Naive thymus-derived CD8-positive, alpha-beta T cell (primary cell): Measurements from ENCODE around the gene GMPPA. TPM values are rescaled to one million over a fixed set of nuclear protein-coding genes. Genes with fewer than 3 reads are reported as not detected.

Experiments
- ATAC-seq, 2 donors: fragments of 150-1000 bp; cut with Tn5 transposase in 1 of 2; sonication (Bioruptor Pico), chemical (Tn5 transposase) in 1 of 2; 1 replicate in 1 of 2; 2 replicates in 1 of 2; pipeline ENCODE4 v1.10.0; 2021; ENCODE audit warnings: mild to moderate bottlenecking in 2 of 2, moderate library complexity in 2 of 2
- POLR2A ChIA-PET: fragments of 350-600 bp; sonication (Branson Sonifier 250); formaldehyde crosslinking; loops from one replicate; lab custom pipeline; 2021; ENCODE audit warnings: antibody characterized with exemption; lab: Charles Lee
- DNase-seq, 10 donors: peaks; one replicate each; pipeline versions ENCODE4 v3.0.0 to v3.0.0-alpha.2; 2020 to 2022
- H3K27ac Mint-ChIP-seq, 10 donors: one replicate each; pipeline ENCODE4 v1.8.0; 2020 to 2022; ENCODE audit warnings: mild to moderate bottlenecking in 10 of 10, mixed read lengths in 10 of 10, moderate library complexity in 4 of 10, inconsistent platforms in 1 of 10
- H3K27me3 Mint-ChIP-seq, 5 donors: one replicate each; pipeline ENCODE4 v1.8.0; 2021 to 2022; ENCODE audit warnings: mixed read lengths in 5 of 5
- H3K36me3 Mint-ChIP-seq, 3 donors: one replicate each; pipeline ENCODE4 v1.8.0; 2020 to 2022; ENCODE audit warnings: mixed read lengths in 3 of 3, mild to moderate bottlenecking in 2 of 3, inconsistent platforms in 1 of 3
- H3K4me1 Mint-ChIP-seq, 4 donors: one replicate each; pipeline ENCODE4 v1.8.0; 2021 to 2022; ENCODE audit warnings: mixed read lengths in 4 of 4
- H3K4me3 Mint-ChIP-seq, 10 donors: one replicate each; pipeline ENCODE4 v1.8.0; 2020 to 2022; ENCODE audit warnings: mild to moderate bottlenecking in 10 of 10, mixed read lengths in 10 of 10, moderate library complexity in 6 of 10, inconsistent platforms in 1 of 10
- H3K9me3 Mint-ChIP-seq, 9 donors: one replicate each; pipeline ENCODE4 v1.8.0; 2020 to 2022; ENCODE audit warnings: mixed read lengths in 9 of 9, mild to moderate bottlenecking in 3 of 9, inconsistent platforms in 1 of 9, moderate library complexity in 1 of 9
- polyA plus RNA-seq, 3 donors: library from polyadenylated mRNA; unstranded; fragments of 300-500 nt; fragmentation: Illumina TruSeq; gene quantifications; one replicate each; pipeline ENCODE4 v1.2.3, GENCODE V29; 2021
- total RNA-seq, 8 experiments: library from RNA in 2 of 8; stranded (reverse) in 2 of 8; gene quantifications; one replicate each; pipeline ENCODE4 v1.2.3 and lab custom pipeline; 2021 to 2026

Gene GMPPA
- total and polyA plus RNA-seq, 5 experiments from 2014 or later = 12.1 to 26.9 (median 22.0) TPM

DNA sequence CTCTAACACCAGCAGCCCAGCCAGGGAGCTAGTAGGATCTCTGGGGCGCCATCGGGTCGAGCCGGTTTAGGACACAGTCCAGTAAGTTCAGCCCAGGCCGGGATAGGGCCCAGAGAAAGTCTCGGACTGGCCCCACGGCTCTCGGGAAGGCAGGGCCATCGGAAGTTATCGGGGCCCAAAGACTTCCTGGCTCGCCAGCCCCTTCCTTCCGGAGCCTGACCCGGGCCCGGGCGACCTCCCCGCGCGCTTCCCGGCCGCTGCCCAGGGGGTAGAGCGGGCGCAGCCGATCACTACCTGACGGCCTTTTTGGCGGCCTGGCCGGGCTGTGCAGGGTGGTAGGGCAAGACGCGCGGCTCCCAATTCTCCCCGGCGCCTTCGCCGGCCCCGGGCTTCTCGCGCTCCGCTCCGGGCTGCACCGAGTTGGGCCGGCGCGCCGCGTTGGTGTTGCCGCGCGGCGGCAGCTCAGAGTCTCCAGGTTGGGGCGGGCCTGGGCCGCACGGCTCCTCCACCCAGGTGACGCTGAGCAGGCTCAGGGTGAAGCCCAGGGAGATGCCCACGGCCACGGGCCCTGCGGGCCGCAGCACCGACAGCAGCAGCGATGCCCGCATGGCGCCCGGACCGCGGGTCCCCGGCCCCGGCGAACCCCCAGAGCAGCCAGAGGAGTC, 44.4 kb downstream of the GMPPA start:
- POLR2A ChIA-PET = interaction anchor here (0.9 to 1.3 kb wide), 4 partner anchors 17 to 337 kb away, joined by 3 to 4 read pairs (median 4); partner anchors contain the start of genes DNPEP and ZFAND2B
- DNase-seq = no peak

DNA sequence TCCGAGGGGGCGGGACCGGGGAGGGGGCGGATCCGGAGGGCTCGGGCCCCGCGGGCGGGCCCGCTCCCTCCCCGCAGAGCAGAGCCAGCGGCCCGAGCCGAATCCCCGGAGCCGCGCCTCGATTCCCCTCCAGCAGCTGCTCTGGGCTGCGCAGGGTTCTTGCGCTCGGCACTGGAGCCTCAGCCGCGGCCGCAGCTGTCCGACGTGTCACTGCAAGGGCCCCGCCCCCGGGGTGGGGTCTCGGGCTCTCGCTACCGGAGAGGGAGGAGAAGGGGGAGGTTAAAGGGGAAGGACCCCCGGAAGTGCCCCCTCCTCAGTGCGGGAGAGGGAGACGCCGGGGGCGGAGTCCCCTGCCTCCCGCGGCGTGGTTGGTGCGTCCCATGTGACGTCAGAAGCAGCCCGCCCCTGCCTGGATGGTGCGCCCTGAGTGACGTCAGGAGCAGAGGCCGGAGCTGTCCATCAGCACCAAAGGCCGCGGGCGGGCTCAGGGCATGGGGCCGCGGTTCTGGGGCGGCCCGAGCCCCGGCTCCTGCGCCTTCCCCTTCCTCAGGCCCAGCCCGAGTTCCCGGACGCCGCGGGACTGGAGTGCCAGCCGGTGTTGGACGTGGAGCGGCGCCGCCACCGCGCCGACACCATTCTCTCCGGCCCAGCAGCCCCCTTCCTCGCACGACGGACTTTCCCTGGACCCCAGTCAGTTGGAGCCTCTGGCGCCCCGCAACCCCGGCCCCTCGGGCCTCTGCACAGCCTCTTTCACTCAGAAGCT, 45.1 kb downstream of the GMPPA start, which contains the start of the genes CHPF and TMEM198:
Gene CHPF, minus strand, starts transcription at position 214 of the 763 bp plus-strand sequence. CDS start 271 bp downstream, outside the sequence.
Gene TMEM198, plus strand, starts transcription at position 433 of the 763 bp plus-strand sequence. CDS start 700 bp downstream, outside the sequence.
- Mint-ChIP-seq H3K4me3 (peak within 1 kb of the TSS; percentile 79 to 93 (median 85)), H3K27me3 (peaks cover 11 to 25% (median 17%) of the 10 kb centered on the region in 5 donors), H3K36me3 (no peaks in the 10 kb centered on the region), H3K4me1 (peaks cover 12 to 29% (median 23%) of the 10 kb centered on the region in 4 donors), H3K27ac (peak within 1 kb of the TSS; percentile 28 to 91 (median 76)), H3K9me3 (no peaks in the 10 kb centered on the region)
- DNase-seq (peak; percentile 79 to 95 (median 86)), ATAC-seq (peak; percentile 69 to 73)
- POLR2A ChIA-PET = interaction anchor here (0.8 to 0.9 kb wide), 3 partner anchors 102 to 337 kb away, joined by 3 to 4 read pairs (median 3); partner anchors contain the start of gene ZFAND2B

More for the DNA sequence above, 44.4 kb downstream of the GMPPA start:
- ATAC-seq = peak; percentile 60
- H3K27me3 Mint-ChIP-seq = peaks cover 7 to 18% (median 10%) of the 10 kb centered on the region in 5 donors
- peaks cover 12 to 29% (median 23%) of the 10 kb centered on the region in 4 donors for H3K4me1 Mint-ChIP-seq
- peak overlapping the region in 9 of 10 donors; percentile 1 to 91 (median 76) for H3K27ac Mint-ChIP-seq
- H3K4me3 Mint-ChIP-seq = peak overlapping the region; percentile 79 to 88 (median 84)
- no peaks in the 10 kb centered on the region for H3K36me3 Mint-ChIP-seq
- H3K9me3 Mint-ChIP-seq = no peaks in the 10 kb centered on the region

DNA sequence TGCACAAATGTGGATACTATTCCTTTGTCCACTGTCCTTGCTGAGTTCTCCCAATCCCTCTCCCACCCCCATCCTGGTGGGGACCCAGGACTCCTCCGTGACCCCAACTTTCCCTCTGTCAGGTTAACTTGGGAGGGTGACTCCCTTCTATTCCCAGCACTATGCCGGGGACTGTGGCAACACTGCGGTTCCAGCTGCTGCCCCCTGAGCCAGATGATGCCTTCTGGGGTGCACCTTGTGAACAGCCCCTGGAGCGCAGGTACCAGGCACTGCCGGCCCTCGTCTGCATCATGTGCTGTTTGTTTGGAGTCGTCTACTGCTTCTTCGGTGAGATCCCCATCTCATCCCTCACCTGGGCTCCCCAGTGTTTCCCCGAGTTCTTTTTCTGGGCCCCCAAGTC, 45.9 kb downstream of the GMPPA start:
- POLR2A ChIA-PET = interaction anchor here (0.6 kb wide), 1 partner anchor 43 kb away, joined by 4 read pairs; no protein-coding TSS in a partner anchor
- Mint-ChIP-seq H3K27ac (peak overlapping the region in 9 of 10 donors; percentile 29 to 91 (median 77)), H3K36me3 (no peaks in the 10 kb centered on the region), H3K4me1 (peaks cover 12 to 29% (median 23%) of the 10 kb centered on the region in 4 donors), H3K4me3 (peak overlapping the region; percentile 70 to 93 (median 84)), H3K27me3 (peaks cover 13 to 33% (median 20%) of the 10 kb centered on the region in 5 donors), H3K9me3 (no peaks in the 10 kb centered on the region)
- no peak for DNase-seq
- no peak for ATAC-seq

DNA sequence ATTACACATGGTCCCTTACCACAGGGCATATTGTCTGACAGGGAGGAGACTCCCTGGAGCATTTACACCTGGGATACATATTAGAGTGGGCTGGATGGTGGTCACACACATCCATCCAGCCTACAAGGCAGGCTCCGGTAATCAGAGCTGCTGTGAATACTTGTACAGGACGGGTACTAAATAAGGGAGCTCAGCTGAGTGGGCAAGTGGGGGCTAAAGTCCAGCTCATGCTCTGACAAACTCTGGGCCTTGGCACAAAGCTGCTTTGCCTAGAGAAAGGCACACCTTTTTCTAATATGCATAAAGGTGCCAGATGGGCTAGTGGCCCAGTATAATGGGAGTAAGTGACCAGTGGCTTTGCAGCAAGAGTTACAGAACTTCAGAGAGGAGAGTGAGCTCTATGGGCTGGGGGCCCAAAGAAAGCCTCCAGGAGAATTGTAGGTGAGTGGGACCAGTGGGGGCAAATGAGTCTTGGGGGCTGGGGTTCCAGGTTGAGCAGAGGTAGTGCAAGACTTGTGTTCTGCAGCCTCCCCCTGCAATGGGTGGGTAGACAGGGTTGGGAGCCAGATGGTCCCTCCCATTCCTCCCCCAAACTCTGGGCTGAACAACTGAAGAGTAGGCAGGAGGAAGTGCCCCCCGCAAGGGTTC, 46.7 kb downstream of the GMPPA start:
- Mint-ChIP-seq H3K4me3 (peak overlapping the region in 5 of 10 donors; percentile 20 to 87 (median 75)), H3K27ac (peak overlapping the region in 2 of 10 donors; percentile 33 to 58), H3K4me1 (peaks cover 12 to 29% (median 23%) of the 10 kb centered on the region in 4 donors), H3K27me3 (peaks cover 13 to 36% (median 20%) of the 10 kb centered on the region in 5 donors), H3K9me3 (no peaks in the 10 kb centered on the region), H3K36me3 (no peaks in the 10 kb centered on the region)
- DNase-seq = no peak
- ATAC-seq = no peak
- POLR2A ChIA-PET = no interaction called here

DNA sequence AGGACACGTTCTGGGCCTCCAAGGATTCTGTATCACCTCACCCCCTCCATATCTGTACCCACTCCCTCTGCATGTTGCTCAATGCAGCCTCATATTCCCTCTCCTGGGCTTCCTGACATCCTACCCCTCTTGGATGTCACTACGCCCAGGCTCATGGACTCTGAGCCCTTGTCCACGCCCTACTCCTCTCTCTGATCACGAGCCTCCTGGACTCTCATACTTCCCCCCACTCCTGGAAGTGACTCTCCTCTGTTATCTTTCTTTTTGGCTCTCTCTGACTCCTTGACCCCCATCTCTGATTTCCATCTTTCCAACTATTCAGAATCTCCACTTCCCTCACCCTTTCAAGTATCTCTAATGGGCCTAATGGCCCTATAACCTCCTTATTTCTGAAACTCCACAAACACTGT, 47.3 kb downstream of the GMPPA start:
- Mint-ChIP-seq H3K27me3 (peaks cover 14 to 41% (median 22%) of the 10 kb centered on the region in 5 donors), H3K4me1 (peaks cover 14 to 32% (median 24%) of the 10 kb centered on the region in 4 donors), H3K4me3 (peak overlapping the region in 3 of 10 donors; percentile 33 to 46 (median 38)), H3K36me3 (no peaks in the 10 kb centered on the region), H3K27ac (peak overlapping the region in 1 of 10 donors; percentile 58), H3K9me3 (no peaks in the 10 kb centered on the region)
- no peak for DNase-seq
- POLR2A ChIA-PET = no interaction called here
- ATAC-seq = no peak

DNA sequence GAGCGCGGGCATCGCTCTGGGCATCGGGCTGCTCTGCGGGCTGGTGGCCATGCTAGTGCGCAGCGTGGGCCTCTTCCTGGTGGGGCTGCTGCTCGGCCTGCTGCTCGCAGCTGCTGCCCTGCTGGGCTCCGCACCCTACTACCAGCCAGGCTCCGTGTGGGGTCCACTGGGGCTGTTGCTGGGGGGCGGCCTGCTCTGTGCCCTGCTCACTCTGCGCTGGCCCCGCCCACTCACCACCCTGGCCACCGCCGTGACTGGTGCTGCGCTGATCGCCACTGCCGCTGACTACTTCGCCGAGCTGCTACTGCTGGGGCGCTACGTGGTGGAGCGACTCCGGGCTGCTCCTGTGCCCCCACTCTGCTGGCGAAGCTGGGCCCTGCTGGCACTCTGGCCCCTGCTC, 48.9 kb downstream of the GMPPA start:
- Mint-ChIP-seq H3K4me1 (peaks cover 13 to 31% (median 17%) of the 10 kb centered on the region in 4 donors), H3K9me3 (no peaks in the 10 kb centered on the region), H3K27me3 (peaks cover 17 to 55% (median 31%) of the 10 kb centered on the region in 5 donors), H3K36me3 (no peaks in the 10 kb centered on the region), H3K4me3 (no peak overlapping the region), H3K27ac (no peak overlapping the region)
- ATAC-seq (no peak), DNase-seq (no peak)
- POLR2A ChIA-PET = no interaction called here

DNA sequence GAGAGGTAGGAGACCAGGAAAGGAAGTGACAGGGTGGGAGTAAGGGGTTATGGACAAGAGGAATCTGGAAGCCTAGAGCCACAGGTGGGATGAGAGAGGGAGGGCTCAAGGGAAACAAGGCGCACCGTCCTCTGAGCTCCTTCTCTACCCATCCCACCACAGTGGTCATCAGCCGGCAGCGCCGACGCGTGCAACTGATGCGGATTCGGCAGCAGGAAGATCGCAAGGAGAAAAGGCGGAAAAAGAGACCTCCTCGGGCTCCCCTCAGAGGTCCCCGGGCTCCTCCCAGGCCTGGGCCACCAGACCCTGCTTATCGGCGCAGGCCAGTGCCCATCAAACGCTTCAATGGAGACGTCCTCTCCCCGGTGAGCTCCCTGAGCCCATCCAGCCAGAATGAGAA, 50.3 kb downstream of the GMPPA start:
- peaks cover 25 to 64% (median 39%) of the 10 kb centered on the region in 5 donors for H3K27me3 Mint-ChIP-seq
- no peaks in the 10 kb centered on the region for H3K9me3 Mint-ChIP-seq
- H3K4me1 Mint-ChIP-seq = peaks cover 13 to 27% (median 20%) of the 10 kb centered on the region in 4 donors
- no peak overlapping the region for H3K27ac Mint-ChIP-seq
- DNase-seq = no peak
- POLR2A ChIA-PET = no interaction called here
- peak overlapping the region in 1 of 10 donors; percentile 71 for H3K4me3 Mint-ChIP-seq
- no peak for ATAC-seq
- H3K36me3 Mint-ChIP-seq = no peaks in the 10 kb centered on the region

DNA sequence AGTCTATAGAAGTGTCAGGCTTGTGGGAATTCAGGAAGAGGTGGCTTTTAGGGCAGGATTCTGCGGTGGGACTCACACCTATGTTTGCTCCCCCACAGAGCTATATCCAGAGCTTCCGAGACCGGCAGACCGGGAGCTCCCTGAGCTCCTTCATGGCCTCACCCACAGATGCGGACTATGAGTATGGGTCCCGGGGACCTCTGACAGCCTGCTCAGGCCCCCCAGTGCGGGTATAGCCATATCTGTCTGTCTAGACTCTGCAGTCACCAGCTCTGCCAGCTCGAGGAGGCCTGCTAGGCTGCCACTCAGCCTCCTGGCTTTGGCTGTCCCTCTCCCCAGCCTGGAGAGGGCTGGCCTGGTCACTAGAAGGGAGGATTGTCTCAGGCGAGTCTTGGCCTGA, 50.9 kb downstream of the GMPPA start:
- no peak for DNase-seq
- Mint-ChIP-seq H3K9me3 (no peaks in the 10 kb centered on the region), H3K4me3 (peak overlapping the region in 1 of 10 donors; percentile 37), H3K27ac (no peak overlapping the region), H3K4me1 (peaks cover 8 to 21% (median 15%) of the 10 kb centered on the region in 4 donors), H3K27me3 (peaks cover 27 to 70% (median 45%) of the 10 kb centered on the region in 5 donors), H3K36me3 (no peaks in the 10 kb centered on the region)
- no peak for ATAC-seq
- POLR2A ChIA-PET = no interaction called here

DNA sequence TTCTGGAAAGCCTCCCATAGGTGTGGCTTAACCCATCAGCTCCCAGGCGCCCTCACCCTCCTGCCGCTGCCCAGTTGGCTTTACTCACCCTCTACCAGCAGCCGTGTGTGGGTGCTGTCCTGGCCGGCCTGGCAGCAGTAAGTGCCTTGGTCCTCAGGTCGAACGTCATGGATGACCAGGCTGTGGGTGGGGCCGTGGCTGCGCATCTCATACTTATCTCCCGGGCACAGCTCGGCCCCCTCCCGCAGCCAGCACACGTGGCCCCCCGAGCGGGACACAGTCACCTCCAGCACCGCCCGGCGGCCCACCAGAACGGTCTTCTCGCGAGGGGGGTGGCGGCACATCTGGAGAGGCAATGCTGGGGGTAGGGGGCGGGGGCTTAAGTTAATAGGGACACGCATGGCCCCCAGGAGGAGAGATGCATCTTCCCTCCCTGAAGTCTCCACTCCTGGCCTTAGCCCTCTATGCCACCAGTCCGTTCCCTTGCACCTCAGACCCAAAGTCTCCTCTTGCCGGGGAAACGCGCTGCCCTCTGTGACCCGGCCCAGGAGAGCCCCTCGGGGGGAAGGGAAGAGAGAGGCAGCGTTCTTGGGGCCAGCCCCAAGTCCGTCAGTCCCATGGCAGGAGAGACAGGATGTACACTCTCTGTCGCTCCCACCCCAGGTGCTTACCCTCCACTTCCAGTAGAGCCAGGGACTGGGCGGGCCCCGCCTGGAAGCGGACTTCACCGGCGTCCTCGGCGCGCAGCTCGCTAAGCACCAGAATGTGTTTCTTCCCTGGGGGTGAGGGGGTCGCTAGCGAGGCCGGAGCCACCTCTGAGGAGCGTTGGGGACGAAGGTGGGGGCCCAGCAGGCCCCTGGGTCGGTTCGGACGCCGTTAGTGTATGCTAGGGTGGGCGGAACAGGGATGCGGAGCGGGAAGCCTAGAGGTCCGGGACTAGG, 53.0 kb downstream of the GMPPA start:
- Mint-ChIP-seq H3K27me3 (peaks cover 24 to 71% (median 42%) of the 10 kb centered on the region in 5 donors), H3K4me3 (peak overlapping the region; percentile 62 to 90 (median 77)), H3K4me1 (peaks cover 7 to 16% (median 11%) of the 10 kb centered on the region in 4 donors), H3K27ac (peak overlapping the region in 3 of 10 donors; percentile 43 to 53 (median 46)), H3K36me3 (no peaks in the 10 kb centered on the region), H3K9me3 (no peaks in the 10 kb centered on the region)
- POLR2A ChIA-PET = interaction anchor here (0.9 to 1.5 kb wide), 4 partner anchors 9 to 53 kb away, joined by 3 to 4 read pairs (median 4); partner anchors contain the start of gene GMPPA
- DNase-seq (no peak), ATAC-seq (peak; percentile 30 to 39)

DNA sequence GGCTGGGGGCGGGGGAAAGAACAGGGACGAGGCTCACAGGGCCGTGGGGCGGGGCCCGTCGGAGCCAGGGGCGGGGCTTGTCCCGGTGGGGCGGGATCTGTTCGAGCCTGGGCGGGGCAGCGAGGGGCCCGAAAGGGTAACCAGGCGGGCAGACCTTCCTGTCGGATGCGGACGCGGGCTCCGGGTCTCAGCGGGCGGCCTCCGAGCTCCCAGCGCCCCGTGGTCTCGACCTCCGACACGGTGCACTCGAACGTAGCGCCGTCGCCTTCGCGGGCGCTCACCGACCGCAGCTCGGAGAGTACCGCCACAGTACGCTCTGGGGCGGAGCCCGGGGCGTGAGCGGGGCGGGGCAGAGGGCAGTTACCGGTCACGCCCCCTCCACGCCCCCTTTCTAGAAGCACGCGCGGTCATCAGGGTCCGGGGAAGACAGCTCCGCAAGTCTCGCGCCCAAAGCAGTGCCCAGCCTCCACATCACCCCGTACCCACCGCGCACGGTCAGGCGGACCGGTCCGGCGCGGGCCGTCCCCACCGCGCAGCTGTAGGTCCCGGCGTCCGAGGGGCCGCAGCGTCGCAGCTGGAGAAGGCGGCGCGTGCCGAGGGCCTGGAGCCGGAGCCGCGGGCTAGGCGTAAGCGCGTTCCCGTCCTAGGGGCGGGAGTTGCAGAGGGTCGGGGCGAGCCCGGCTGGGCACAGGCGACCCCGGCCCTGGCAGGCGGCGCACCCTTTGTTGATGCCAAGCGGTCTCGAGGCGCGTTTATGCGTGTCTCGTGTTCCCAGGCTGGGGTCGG, 53.9 kb downstream of the GMPPA start:
- H3K4me3 Mint-ChIP-seq = peak overlapping the region; percentile 69 to 90 (median 77)
- H3K36me3 Mint-ChIP-seq = no peaks in the 10 kb centered on the region
- DNase-seq (peak; percentile 67 to 82 (median 77)), ATAC-seq (peak; percentile 92)
- POLR2A ChIA-PET = interaction anchor here (0.9 to 1.5 kb wide), 2 partner anchors 50 to 54 kb away, joined by 3 to 4 read pairs; partner anchors contain the start of gene GMPPA
- peaks cover 23 to 62% (median 36%) of the 10 kb centered on the region in 5 donors for H3K27me3 Mint-ChIP-seq
- H3K9me3 Mint-ChIP-seq = no peaks in the 10 kb centered on the region
- H3K4me1 Mint-ChIP-seq = peaks cover 7 to 16% (median 11%) of the 10 kb centered on the region in 4 donors
- H3K27ac Mint-ChIP-seq = peak overlapping the region in 1 of 10 donors; percentile 43
